Activated CD4-positive, alpha-beta T cell treated with anti-CD3 and anti-CD28 coated beads for 36 hours (primary cell): ENCODE data around the gene CIAO2B. TPM values are rescaled to one million over a fixed set of nuclear protein-coding genes. Genes with fewer than 3 reads are reported as not detected.
"Not testable (repeated sequence)": the region's sequence is repeated elsewhere in the genome, so short reads cannot be mapped to it uniquely, and the experiment has no call there.

ENCODE experiments used
- ATAC-seq: fragments of 200-7000 bp; cut with Tn5 transposase; one replicate; pipeline ENCODE4 v1.10.0; 2021; ENCODE audit warnings: mild to moderate bottlenecking, moderate library complexity
- CTCF ChIA-PET: fragments of 350-600 bp; sonication (Branson Sonifier 250); formaldehyde crosslinking; loops from one replicate; lab custom pipeline; 2021; ENCODE audit warnings: antibody characterized with exemption; lab: Charles Lee
- POLR2A ChIA-PET: fragments of 350-600 bp; sonication (Branson Sonifier 250); formaldehyde crosslinking; loops from one replicate; lab custom pipeline; 2021; ENCODE audit warnings: antibody characterized with exemption, inconsistent platforms; lab: Charles Lee
- DNase-seq: peaks from one replicate; pipeline ENCODE4 v3.0.0-alpha.2; 2020
- H3K27ac Mint-ChIP-seq: one replicate; pipeline ENCODE4 v1.8.0; 2021; ENCODE audit warnings: mixed read lengths
- H3K27me3 Mint-ChIP-seq: one replicate; pipeline ENCODE4 v1.8.0; 2021; ENCODE audit warnings: mixed read lengths
- H3K36me3 Mint-ChIP-seq: one replicate; pipeline ENCODE4 v1.8.0; 2021; ENCODE audit warnings: low read depth, mixed read lengths
- H3K4me1 Mint-ChIP-seq: one replicate; pipeline ENCODE4 v1.8.0; 2021; ENCODE audit warnings: mixed read lengths
- H3K4me3 Mint-ChIP-seq: one replicate; pipeline ENCODE4 v1.8.0; 2021; ENCODE audit warnings: mild to moderate bottlenecking, moderate library complexity, mixed read lengths
- H3K9me3 Mint-ChIP-seq: one replicate; pipeline ENCODE4 v1.8.0; 2021; ENCODE audit warnings: low read depth, mixed read lengths
- intact Hi-C, 2 experiments: fragments of 100-400 bp; cut with DNase I in 1 of 2; cut with micrococcal nuclease in 1 of 2; formaldehyde crosslinking; loops; one replicate each; pipeline versions ENCODE4 v1.14.2 to v1.15.1; 2022 to 2024; cut with DNase I, micrococcal nuclease
- total RNA-seq, 2 experiments: library from RNA; stranded (reverse); gene quantifications; one replicate each; pipeline ENCODE4 v1.2.3, GENCODE V29; 2021

CIAO2B gene
- 100 to 1,000 TPM; 171 to 186 TPM for total RNA-seq

GRCh38 chr16:66934138-66934838 is at the start of gene CIAO2B:
CIAO2B (minus strand) TSS chr16:66934402; CDS start chr16:66934364, 38 bp downstream.
- H3K27ac Mint-ChIP-seq: peak within 1 kb of the TSS; percentile 96
- ChIA-PET CTCF (interaction anchor here (0.6 to 2.2 kb wide), 4 partner anchors 34 to 223 kb away, joined by 3 to 6 read pairs (median 4); no protein-coding TSS in a partner anchor), POLR2A (interaction anchor here (0.9 kb wide), 1 partner anchor 16 kb away, joined by 3 read pairs; the partner anchor contains the start of gene CDH16)
- peaks cover 57% of the 10 kb centered on the region for H3K4me1 Mint-ChIP-seq
- peak within 1 kb of the TSS; percentile 99 for H3K4me3 Mint-ChIP-seq
- H3K36me3 Mint-ChIP-seq: peaks cover 43% of the 10 kb centered on the region
- ATAC-seq: peak; percentile 84
- DNase-seq: peak; percentile 93
- H3K9me3 Mint-ChIP-seq: no peaks in the 10 kb centered on the region
- intact Hi-C loops: loop anchor here (1.0 to 2.0 kb wide), 10 partner anchors 13 to 293 kb away; partner anchors contain the start of genes CBFB (in 1 of the 2), CMTM4 (in 1 of the 2), DYNC1LI2 (in 1 of the 2) and NAE1 (in 1 of the 2)
- no peaks in the 10 kb centered on the region for H3K27me3 Mint-ChIP-seq

GRCh38 chr16:66983033-66983432 is 48.8 kb upstream of the CIAO2B start:
- CTCF ChIA-PET: interaction anchor here (0.6 to 4.0 kb wide), 5 partner anchors 29 to 304 kb away, joined by 3 to 22 read pairs (median 5); no protein-coding TSS in a partner anchor
- Mint-ChIP-seq H3K4me1 (peaks cover 46% of the 10 kb centered on the region), H3K27ac (no peak overlapping the region), H3K9me3 (no peaks in the 10 kb centered on the region), H3K4me3 (no peak overlapping the region), H3K36me3 (no peaks in the 10 kb centered on the region), H3K27me3 (no peaks in the 10 kb centered on the region)
- DNase-seq: no peak
- ATAC-seq: no peak
- POLR2A ChIA-PET: interaction anchor here (0.6 kb wide), 1 partner anchor 176 kb away, joined by 4 read pairs; the partner anchor contains the start of gene TRADD
- intact Hi-C loops: no loop called here

GRCh38 chr16:66979011-66979717 is 45.0 kb upstream of the CIAO2B start:
- ChIA-PET CTCF (interaction anchor here (1.0 to 2.9 kb wide), 6 partner anchors 34 to 191 kb away, joined by 3 to 14 read pairs (median 6); partner anchors contain the start of gene NOL3), POLR2A (interaction anchor here (0.6 kb wide), 1 partner anchor 253 kb away, joined by 4 read pairs; no protein-coding TSS in a partner anchor)
- Mint-ChIP-seq H3K9me3 (no peaks in the 10 kb centered on the region), H3K27me3 (peaks cover 3% of the 10 kb centered on the region), H3K27ac (peak overlapping the region; percentile 47), H3K4me1 (peaks cover 41% of the 10 kb centered on the region), H3K36me3 (no peaks in the 10 kb centered on the region), H3K4me3 (no peak overlapping the region)
- ATAC-seq (no peak), DNase-seq (no peak)
- intact Hi-C loops: loop anchor here in 1 of 2 experiments (10.0 kb wide), 1 partner anchor 436 kb away; the partner anchor contains the start of gene ZDHHC1

- Mint-ChIP-seq H3K4me1 (peaks cover 31% of the 10 kb centered on the region), H3K4me3 (no peak overlapping the region), H3K27ac (peak overlapping the region; percentile 31), H3K9me3 (no peaks in the 10 kb centered on the region), H3K27me3 (peaks cover 3% of the 10 kb centered on the region), H3K36me3 (no peaks in the 10 kb centered on the region)
- ChIA-PET CTCF (interaction anchor here (0.6 to 2.9 kb wide), 17 partner anchors 12 to 178 kb away, joined by 3 to 14 read pairs (median 3); no protein-coding TSS in a partner anchor), POLR2A (no interaction called here)
- intact Hi-C loops: loop anchor here (1.0 to 10.0 kb wide), 6 partner anchors 23 to 437 kb away; partner anchors contain the start of gene ZDHHC1 (in 1 of the 2)
- peak; percentile 97 for ATAC-seq
- DNase-seq: peak; percentile 96
These were observed 43.3 kb upstream of the CIAO2B start for GRCh38 chr16:66977341-66978113.

- H3K4me3 Mint-ChIP-seq: no peak overlapping the region
- ATAC-seq: no peak
- H3K27ac Mint-ChIP-seq: no peak overlapping the region
These were observed 42.5 kb upstream of the CIAO2B start for GRCh38 chr16:66976746-66977145.

DNA sequence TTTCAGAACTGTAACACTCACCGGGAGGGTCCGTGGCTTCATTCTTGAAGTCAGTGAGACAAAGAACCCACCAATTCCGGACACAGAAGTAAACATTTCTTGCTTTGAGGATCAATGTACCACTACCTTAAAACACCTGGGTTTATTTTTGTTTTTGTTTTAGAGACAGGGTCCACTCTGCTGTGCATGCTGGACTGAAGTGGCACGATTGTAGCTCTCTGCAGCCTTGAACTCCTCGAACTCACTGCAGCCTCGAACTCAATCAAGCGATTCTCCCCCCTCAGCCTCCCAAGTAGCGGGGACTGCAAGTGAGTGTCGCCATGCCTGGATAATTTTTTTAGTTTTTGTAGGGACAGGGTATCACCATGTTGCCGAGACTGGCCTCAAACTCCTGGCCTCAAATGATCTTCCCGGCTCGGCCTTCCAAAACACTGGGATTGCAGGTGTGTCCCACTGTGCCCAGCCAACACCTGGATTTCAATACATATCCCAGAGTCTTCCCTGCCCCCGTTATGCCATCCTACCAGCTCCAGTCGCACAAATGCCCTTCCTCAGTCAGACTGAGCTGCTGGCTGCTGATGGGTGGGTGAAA is 41.2 kb upstream of the CIAO2B start:
- ATAC-seq (no peak), DNase-seq (no peak)
- H3K4me1 Mint-ChIP-seq: peaks cover 24% of the 10 kb centered on the region
- CTCF ChIA-PET: interaction anchor here (0.9 to 2.1 kb wide), 24 partner anchors 10 to 210 kb away, joined by 3 to 9 read pairs (median 4); partner anchors contain the start of genes B3GNT9 and CES3
- POLR2A ChIA-PET: no interaction called here
- H3K9me3 Mint-ChIP-seq: no peaks in the 10 kb centered on the region
- H3K27ac Mint-ChIP-seq: no peak overlapping the region
- H3K36me3 Mint-ChIP-seq: no peaks in the 10 kb centered on the region
- H3K4me3 Mint-ChIP-seq: peak overlapping the region; percentile 62
- intact Hi-C loops: loop anchor here in 1 of 2 experiments (10.0 kb wide), 1 partner anchor 439 kb away; the partner anchor contains the start of gene ZDHHC1
- H3K27me3 Mint-ChIP-seq: peaks cover 3% of the 10 kb centered on the region

More at GRCh38 chr16:66976746-66977145, 42.5 kb upstream of the CIAO2B start:
- no peak for DNase-seq
- intact Hi-C loops: loop anchor here (1.0 to 10.0 kb wide), 6 partner anchors 22 to 438 kb away; partner anchors contain the start of gene ZDHHC1 (in 1 of the 2)
- Mint-ChIP-seq H3K9me3 (no peaks in the 10 kb centered on the region), H3K27me3 (peaks cover 3% of the 10 kb centered on the region), H3K36me3 (no peaks in the 10 kb centered on the region), H3K4me1 (peaks cover 31% of the 10 kb centered on the region)
- ChIA-PET CTCF (interaction anchor here (0.6 to 2.0 kb wide), 20 partner anchors 9 to 186 kb away, joined by 3 to 9 read pairs (median 4); partner anchors contain the start of genes B3GNT9 and CES3), POLR2A (interaction anchor here (0.9 kb wide), 1 partner anchor 105 kb away, joined by 4 read pairs; no protein-coding TSS in a partner anchor)

- intact Hi-C loops: loop anchor here in 1 of 2 experiments (10.0 kb wide), 1 partner anchor 440 kb away; the partner anchor contains the start of gene ZDHHC1
- H3K4me3 Mint-ChIP-seq: peak overlapping the region; percentile 62
- peak overlapping the region; percentile 61 for H3K27ac Mint-ChIP-seq
- DNase-seq: peak; percentile 77
- ATAC-seq, POLR2A ChIA-PET, H3K27me3 Mint-ChIP-seq, H3K9me3 Mint-ChIP-seq, H3K36me3 Mint-ChIP-seq: not testable (repeated sequence)
- peaks cover 24% of the 10 kb centered on the region for H3K4me1 Mint-ChIP-seq
- CTCF ChIA-PET: interaction anchor here (0.7 to 2.1 kb wide), 10 partner anchors 14 to 210 kb away, joined by 3 to 7 read pairs (median 4); partner anchors contain the start of gene CES3
These were observed 40.7 kb upstream of the CIAO2B start for GRCh38 chr16:66974932-66975246.

- DNase-seq, POLR2A ChIA-PET, ATAC-seq, H3K27me3 Mint-ChIP-seq, H3K9me3 Mint-ChIP-seq, H3K36me3 Mint-ChIP-seq: not testable (repeated sequence)
- intact Hi-C loops: loop anchor here in 1 of 2 experiments (10.0 kb wide), 1 partner anchor 440 kb away; the partner anchor contains the start of gene ZDHHC1
- peaks cover 23% of the 10 kb centered on the region for H3K4me1 Mint-ChIP-seq
- peak overlapping the region; percentile 61 for H3K27ac Mint-ChIP-seq
- CTCF ChIA-PET: interaction anchor here (0.6 to 2.1 kb wide), 11 partner anchors 16 to 211 kb away, joined by 3 to 7 read pairs (median 3); no protein-coding TSS in a partner anchor
- H3K4me3 Mint-ChIP-seq: peak overlapping the region; percentile 62
These were observed 40.1 kb upstream of the CIAO2B start for GRCh38 chr16:66974156-66974931.

- Mint-ChIP-seq H3K4me1 (peaks cover 21% of the 10 kb centered on the region), H3K27me3 (peaks cover 3% of the 10 kb centered on the region), H3K9me3 (no peaks in the 10 kb centered on the region), H3K4me3 (no peak overlapping the region), H3K27ac (no peak overlapping the region), H3K36me3 (no peaks in the 10 kb centered on the region)
- CTCF ChIA-PET: interaction anchor here (1.3 to 1.5 kb wide), 3 partner anchors 18 to 182 kb away, joined by 3 to 5 read pairs (median 4); no protein-coding TSS in a partner anchor
- POLR2A ChIA-PET: no interaction called here
- no peak for ATAC-seq
- no peak for DNase-seq
- intact Hi-C loops: loop anchor here in 1 of 2 experiments (10.0 kb wide), 1 partner anchor 441 kb away; the partner anchor contains the start of gene ZDHHC1
These were observed 39.5 kb upstream of the CIAO2B start for GRCh38 chr16:66973716-66974115.
